SK-MEL-5 (cell line): Measurements from ENCODE around the gene COL6A2. TPM values are rescaled to one million over a fixed set of nuclear protein-coding genes. Genes with fewer than 3 reads are reported as not detected.

Source experiments
- DNase-seq: peaks from one replicate; pipeline ENCODE4 v3.0.0-alpha.2; 2016; ENCODE audit warnings: low read depth, low spot score
- in situ Hi-C: cut with HindIII; loops from 2 replicates; pipeline ENCODE4 v1.10.0; 2016; ENCODE audit warnings: low sequenced_read_pairs, high pct_unique_total_duplicates, low pct_unique_long_range_greater_than_20kb
- total RNA-seq: library from RNA; depleted of rRNA; stranded (reverse); fragments of >200 nt; shearing (Covaris generic); gene quantifications from 2 replicates; pipeline ENCODE4 v1.2.3, GENCODE V29; 2014

The COL6A2 gene
- total RNA-seq, 1 experiment from 2014 or later, result 21.3 TPM

DNA sequence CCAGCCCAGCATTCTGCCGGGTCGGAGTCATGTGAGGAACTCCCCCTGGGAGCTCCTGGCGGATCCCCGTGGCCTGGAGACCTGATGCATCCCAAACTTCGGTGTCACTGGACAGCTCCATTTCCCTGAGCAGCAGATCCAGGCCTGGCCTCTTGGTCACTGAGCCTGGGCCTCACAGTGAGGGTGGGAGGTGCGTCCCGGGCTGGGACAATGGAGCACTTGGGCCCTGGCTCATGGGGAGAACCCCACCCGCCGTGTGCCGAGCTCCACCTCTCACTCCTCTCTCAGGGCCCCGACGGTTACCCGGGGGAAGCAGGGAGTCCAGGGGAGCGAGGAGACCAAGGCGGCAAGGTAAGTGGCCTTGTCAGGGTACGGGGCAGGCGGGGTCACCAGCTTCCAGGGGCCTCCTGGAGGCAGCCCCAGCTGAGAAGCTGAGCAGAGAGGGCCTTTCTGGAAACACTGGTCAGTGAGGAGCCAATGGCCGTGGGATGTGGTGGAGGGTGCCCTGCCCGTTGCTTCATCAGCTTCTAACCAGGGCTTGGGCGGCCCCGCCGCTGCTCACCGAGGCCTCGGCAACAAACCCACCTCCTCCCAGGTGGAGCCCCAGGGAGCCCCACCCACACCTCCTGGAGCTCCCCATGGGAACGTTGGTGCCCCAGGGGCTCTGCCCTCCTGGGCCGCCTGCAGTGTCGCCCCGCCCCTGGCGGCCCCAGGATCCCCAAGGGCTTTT is 19.8 kb downstream of the COL6A2 start:
- no peak for DNase-seq
- in situ Hi-C loops, result no loop called here

DNA sequence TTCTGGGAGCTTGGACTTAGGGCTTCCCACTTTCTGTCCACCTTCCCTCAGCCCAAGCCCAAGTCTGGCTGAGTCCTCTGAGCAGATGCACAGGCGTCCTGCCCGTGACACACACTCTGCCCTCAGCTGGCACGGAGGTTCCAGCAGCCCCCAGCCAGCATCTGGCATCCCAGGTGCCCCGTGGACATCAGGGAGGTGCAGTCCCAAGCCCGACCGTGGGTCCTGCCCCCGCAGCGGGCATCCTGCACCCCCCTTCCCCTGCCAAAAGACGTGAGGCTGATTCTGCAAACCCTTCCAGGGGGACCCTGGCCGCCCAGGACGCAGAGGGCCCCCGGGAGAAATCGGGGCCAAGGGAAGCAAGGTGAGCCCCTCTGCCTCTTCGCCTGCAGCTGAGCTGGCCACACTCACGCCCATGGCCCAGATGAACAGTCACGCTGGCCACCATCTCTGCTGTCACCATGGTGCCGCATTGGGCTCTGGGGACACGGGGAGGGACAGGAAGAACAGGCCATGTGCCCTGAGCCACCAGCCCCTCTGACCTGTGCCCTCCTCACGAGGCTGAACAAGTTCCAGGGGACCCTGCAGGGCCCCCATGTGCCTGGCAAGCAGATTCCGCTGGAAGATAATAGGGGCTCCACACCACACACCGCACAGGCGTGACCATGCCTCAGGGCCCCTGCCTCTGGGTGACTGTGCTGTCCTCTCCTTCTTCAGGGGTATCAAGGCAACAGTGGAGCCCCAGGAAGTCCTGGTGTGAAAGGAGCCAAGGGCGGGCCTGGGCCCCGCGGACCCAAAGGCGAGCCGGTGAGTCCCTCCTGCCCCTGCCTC is 20.6 kb downstream of the COL6A2 start:
- DNase-seq, result no peak
- in situ Hi-C loops, result no loop called here

DNA sequence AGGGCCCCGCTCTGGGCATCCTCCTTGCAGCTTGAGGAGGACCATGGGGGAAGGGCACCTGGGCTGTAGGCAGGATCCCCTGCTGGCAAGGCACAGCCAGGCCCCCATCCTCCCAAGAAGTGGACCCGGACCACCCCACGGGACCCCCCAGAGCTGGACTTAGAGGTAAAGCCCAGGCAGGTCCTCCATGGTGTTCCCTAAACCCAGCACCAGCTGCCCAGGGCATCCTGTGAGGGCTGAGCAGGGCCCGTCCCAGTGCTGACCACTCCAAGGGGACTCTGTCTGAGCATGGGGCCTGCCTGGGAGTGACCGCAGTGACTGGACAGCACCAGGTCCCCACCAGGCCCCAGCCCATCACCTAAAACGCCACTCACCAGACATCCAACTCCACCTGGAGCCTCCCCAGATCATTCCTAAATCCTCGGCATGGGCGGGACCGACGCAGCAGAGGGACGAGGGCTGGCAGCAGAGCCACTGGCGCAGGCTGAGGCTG is 21.3 kb downstream of the COL6A2 start:
- DNase-seq, result no peak
- in situ Hi-C loops, result no loop called here

DNA sequence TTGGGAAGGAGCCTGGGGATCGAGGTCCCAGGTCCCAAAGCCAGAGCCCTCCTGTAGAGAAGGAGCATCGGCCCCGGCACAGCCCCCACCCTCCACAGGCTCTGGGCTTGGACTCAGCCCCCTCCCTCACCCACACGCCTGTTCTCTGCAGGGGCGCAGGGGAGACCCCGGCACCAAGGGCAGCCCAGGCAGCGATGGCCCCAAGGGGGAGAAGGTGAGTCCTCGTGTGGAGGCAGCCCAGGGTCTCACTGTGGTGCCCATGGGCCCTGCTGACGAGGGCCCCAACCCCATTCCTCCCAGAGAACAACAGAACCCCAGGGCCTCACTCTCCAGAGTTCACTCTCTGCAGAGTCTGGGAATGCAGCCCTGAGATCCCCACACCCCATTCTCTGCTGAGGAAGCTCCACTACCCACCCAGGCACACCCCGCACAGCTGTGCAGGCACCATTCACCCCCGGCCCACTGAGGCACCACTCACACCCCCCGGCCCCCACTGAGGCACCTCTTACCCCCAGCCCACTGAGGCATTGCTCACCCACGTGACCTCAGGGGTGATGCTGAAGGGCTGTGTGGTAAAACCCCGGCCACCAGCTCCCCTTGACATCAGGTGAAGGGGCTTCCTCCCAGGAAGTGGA is 21.8 kb downstream of the COL6A2 start:
- no peak for DNase-seq
- in situ Hi-C loops, result no loop called here

DNA sequence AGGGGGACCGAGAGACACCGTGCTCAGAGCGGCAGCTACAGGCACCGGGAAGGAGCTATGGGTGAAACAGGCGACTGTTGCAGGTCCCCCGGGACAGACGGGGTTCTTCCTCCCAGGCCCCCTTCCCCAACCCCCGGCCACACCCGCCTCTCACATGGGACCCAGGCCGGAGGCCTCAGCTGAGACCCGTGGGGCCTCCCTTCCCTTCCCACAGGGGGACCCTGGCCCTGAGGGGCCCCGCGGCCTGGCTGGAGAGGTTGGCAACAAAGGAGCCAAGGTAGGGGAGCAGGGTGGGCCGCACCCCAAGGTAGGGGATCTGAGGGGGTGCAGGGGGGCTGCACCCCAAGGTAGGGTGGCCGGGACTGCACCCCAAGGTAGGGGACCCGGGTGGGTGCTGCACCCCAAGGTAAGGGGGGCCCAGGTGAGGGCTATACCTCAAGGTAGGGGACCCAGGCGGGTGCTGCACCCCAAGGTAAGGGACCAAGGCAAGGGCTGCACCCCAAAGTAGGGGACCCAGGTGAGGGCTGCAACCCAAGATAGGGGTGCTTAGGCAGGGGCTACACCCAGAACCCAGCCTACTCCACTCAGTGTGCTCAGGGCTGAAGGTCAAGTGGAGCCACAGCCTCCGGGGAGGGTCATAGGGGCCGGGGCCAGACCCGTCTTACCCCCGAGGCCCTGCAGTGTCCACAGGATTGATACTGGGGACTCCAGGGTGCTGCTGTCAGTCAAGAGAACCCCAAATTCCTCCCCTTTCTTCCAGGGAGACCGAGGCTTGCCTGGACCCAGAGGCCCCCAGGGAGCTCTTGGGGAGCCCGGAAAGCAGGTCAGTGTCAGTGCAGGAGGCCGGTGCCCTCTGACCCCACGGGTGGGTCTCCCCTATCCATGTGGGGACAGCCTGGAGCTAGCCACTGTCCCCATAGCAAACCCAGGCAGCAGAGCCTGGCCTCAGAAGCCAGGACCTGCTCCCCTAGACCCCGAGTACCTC is 22.7 kb downstream of the COL6A2 start:
- in situ Hi-C loops, result no loop called here

DNA sequence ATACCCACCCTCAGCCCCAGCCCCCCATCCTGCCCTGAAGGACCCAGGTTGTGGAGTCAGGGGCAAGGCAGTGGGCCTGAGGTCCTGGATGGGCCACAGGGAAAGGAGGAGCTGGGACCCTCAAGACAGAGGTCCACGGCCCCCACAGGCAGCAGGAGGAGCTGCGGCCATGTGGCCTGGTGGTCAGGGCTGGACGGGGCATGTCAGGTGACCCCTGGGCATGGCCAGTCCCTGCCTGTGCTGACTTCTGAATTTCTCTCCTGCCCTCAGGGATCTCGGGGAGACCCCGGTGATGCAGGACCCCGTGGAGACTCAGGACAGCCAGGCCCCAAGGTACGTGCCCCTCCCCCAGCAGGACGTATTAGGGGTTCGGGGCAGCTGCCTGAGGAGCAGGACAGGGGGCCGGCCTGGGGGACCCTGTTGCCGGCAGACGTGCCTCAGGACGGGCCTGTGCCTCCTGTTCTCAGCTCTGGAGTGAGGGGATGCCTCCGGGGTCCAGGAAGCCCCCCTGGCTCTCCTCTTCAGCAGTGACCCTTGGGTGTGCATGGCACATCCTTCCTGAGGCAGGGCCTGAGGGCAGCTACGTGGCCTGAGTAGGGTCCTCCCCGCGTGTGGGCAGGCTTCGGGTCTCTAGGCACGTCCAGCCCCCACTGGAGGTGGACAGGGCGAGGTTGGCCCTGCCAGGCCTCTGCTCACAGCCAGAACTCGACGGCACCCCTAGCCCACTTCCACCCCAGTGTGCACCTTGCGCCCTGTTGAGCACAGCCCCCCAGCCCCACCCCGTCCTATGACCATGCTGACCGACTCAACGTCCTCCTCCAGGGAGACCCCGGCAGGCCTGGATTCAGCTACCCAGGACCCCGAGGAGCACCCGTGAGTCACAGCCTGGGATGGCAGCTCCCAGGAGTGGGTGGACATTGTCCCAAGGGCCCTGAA is 23.6 kb downstream of the COL6A2 start:
- in situ Hi-C loops, result no loop called here

More for the DNA sequence above, 22.7 kb downstream of the COL6A2 start:
- DNase-seq, result no peak

DNA sequence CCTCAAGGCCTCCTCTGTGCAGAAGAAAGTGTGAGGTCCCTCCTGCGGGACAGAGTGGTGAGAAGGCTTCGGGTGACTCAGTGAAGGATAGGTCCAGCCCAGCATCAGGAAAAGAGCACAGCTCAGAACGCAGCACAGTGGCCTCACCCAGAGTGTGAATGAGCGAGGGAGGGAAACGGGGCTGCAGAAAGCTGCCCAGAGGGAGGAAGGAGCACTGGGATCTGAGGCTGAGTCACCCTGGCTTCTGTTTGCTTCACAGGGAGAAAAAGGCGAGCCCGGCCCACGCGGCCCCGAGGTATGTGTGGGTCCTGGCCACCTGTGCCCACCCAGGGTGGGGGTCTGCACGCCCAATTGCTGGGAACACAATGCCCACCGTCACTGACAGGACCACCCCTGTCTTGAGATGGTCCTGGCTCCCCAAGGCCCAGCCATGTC is 24.3 kb downstream of the COL6A2 start:
- in situ Hi-C loops, result no loop called here
- DNase-seq, result no peak

More for the DNA sequence above, 23.6 kb downstream of the COL6A2 start:
- no peak for DNase-seq

DNA sequence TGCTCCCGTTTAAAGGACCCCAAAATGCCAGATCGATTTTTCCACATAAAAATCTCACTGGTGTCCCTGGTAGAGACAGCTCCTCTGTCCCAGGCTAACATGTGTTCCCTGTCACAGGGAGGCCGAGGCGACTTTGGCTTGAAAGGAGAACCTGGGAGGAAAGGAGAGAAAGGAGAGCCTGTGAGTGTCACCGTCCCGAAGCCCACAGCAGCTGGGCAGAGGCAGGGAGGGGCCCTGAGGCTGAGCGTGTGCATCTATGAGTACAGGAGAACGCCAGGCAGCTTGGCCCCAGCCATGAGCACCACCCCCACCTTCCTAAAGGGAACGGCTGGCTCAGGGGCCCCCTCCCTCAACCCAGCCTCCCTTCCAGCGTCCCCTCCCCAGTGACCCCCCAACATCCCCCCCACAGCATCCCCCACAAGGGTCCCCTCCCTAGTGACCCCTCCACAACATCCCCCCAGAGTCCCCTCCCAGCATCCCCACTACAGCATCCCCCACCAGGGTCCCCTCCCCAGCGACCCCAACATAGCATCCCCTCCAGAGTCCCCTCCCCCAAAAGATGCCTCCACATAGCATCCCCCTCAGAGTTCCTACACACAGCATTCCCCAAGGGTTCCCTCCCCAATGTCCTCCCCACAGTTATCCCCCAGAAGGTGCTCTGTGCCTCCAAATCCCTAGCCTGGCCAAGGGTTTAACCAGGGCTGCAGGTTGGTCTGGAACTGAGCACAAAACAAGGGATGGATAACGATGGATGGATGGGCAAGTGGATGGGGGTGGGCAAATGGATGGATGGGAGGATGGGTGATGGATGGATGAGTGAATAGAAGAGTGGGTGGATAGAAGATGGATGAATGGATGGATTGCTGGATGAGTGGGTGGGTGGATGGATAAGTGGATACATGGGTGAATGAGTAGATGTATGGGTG is 25.1 kb downstream of the COL6A2 start:
- no peak for DNase-seq
- in situ Hi-C loops, result no loop called here

DNA sequence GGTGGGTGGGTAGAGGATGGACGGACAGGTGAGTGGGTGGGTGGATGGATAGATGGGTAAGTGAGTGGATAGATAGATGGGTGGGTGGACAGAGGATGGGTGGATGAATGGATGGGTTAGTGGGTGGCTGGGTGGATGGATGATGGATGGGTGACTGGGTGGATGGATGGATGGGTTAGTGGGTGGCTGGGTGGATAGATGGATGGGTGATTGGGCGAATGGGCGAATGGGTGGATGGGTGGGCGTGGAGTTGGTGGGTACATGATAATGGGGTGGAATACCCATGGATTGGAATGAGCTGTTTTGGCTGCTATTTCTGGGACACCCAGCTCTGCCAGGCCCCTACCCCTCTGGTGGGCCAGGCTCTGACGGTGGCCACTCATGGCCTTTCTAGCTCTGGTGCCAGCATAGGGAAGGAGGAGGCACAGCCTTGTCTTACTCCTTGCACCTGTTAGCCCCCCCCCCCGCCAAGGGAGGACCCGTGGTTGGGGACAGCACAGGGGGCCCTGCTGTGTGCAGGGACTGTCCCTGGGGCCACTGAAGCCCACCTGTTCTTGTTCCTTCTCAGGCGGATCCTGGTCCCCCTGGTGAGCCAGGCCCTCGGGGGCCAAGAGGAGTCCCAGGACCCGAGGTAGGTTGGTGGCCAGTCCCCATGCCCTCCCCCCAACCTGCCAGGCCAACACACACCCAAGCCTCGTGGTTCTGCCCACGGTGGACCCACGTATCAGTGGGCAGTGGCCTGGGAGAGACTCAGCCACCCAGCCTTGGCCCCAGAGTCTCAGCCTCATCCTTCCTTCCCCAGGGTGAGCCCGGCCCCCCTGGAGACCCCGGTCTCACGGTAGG is 26.4 kb downstream of the COL6A2 start:
- in situ Hi-C loops, result no loop called here
- no peak for DNase-seq

DNA sequence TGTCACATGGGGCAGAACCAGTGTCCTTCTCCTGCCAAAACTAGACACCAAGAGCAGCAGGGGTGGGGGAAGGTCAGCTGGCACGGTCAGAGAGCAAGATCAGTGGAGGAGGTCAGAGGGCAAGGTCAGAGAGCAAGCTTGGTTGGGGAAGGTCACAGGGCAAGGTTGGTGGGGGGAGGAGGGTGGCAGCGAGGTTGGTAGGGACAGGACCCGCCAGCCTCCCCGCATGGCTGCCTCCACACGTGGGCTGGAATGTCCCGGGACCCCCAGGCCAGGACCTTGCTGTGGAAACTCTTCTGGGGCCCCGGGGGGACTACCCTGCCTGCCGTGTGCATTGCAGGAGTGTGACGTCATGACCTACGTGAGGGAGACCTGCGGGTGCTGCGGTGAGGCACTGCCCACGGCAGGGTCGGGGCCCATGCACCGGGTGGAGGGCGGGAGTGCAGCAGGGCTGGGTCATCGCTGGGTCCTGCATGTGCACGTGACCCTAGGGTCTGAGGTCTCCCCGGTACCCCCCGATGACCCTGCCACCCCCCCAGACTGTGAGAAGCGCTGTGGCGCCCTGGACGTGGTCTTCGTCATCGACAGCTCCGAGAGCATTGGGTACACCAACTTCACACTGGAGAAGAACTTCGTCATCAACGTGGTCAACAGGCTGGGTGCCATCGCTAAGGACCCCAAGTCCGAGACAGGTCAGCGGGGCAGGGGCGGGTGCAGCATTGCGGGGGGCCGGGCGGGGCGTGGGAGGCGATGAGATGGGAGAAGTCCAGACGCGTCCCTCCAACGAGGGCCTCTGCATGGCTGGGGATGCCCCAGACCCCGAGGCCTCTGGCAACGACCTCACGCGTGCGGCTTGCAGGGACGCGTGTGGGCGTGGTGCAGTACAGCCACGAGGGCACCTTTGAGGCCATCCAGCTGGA is 27.3 kb downstream of the COL6A2 start:
- DNase-seq, result no peak
- in situ Hi-C loops, result no loop called here

DNA sequence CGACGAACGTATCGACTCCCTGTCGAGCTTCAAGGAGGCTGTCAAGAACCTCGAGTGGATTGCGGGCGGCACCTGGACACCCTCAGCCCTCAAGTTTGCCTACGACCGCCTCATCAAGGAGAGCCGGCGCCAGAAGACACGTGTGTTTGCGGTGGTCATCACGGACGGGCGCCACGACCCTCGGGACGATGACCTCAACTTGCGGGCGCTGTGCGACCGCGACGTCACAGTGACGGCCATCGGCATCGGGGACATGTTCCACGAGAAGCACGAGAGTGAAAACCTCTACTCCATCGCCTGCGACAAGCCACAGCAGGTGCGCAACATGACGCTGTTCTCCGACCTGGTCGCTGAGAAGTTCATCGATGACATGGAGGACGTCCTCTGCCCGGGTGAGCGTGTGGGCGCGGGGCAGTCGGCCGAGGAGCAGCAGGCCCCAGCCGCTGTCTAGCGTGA is 28.0 kb downstream of the COL6A2 start:
- in situ Hi-C loops, result no loop called here
- DNase-seq, result no peak

DNA sequence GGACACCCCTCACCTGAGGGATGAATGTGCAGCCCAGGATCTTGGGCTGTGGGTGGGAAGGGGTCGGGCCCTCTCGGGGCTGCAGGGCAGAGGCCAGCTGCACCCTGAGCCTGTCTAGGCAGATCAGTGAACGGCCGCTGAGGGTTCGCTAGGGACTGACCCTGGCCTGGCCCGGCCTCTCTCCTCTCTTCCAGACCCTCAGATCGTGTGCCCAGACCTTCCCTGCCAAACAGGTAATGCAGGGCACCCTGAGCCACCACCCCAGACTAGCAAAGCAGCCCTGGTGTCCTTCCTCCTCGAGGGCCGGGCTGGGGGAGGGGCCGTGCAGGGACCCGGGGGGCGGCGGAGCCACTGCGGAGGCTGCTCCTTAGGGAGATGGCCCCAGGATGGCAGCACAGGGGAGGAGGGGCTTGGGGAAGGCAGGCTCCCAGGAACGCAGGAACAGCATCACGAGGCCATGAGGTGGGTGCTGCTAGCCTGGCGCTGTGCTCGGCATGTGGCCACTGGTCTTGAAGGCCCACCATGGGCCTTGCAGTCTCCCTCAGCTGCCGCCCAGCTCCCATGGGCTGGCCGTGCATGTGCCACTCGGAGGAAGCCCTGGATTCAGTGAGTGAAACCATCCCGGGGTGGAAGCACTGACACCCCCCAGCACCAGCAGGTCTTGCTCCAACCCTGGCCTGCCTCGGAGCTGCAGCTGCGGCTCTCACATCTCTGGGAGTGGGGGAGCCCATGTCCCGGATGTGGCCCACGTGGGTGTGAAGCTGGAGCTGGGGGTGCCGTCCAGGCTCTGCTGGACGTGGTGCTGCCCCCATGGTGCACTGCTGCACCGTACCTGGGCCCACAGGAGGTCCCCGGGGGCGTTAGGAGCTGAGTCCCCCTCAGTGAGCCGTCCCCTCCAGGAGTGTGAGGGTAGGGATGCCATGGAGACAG is 28.7 kb downstream of the COL6A2 start:
- in situ Hi-C loops, result no loop called here
- DNase-seq, result no peak
